PFSK-1 (cell line): ENCODE results near the gene FOXG1.

ENCODE experiments used
- POLR2AphosphoS5 ChIP-seq: IDR thresholded peaks from 2 replicates; pipeline ENCODE4 v1.6.1; 2012; ENCODE audit warnings: low read depth, mild to moderate bottlenecking, control low read depth, low read length, moderate library complexity
- TAF1 ChIP-seq: IDR thresholded peaks from 2 replicates; pipeline ENCODE4 v1.6.1; 2012; ENCODE audit warnings: low read length, control low read depth, borderline replicate concordance; ENCODE audit not compliant: insufficient read depth

- TF ChIP-seq TAF1 = no peak
- TF ChIP-seq POLR2AphosphoS5 = no peak
Observed at GRCh38 chr14:28762955-28763326, 3.6 kb upstream of the FOXG1 start.
